ENCODE results near the gene GALNT17.

GALNT17 gene

DNA sequence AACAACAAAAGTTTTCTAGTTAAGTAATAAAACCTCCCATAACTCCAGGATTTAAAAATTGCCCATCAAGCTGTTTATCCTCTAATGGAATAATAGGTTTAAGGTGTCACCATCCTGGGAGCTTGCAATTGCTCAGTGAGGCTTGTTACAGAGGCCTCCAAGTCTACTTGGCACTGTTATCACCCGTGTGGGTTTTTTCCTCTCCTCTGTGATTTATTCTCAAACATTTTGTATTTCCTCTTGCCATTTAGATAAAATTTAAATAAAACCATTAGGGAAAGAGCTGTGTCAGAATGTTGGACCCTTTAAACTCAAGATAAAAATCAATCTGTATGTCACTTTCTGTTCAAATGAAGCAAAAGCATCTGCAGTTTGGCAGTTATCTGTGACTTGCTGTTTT lies 202.6 kb downstream of the GALNT17 start:
- no peak overlapping the region for H3K4me3 ChIP-seq (replicated peaks; ENCODE audit: low read depth, low read length)
- no peak for DNase-seq (ENCODE audit: extremely low read depth, low read depth)
- TF ChIP-seq, protein P1, sequence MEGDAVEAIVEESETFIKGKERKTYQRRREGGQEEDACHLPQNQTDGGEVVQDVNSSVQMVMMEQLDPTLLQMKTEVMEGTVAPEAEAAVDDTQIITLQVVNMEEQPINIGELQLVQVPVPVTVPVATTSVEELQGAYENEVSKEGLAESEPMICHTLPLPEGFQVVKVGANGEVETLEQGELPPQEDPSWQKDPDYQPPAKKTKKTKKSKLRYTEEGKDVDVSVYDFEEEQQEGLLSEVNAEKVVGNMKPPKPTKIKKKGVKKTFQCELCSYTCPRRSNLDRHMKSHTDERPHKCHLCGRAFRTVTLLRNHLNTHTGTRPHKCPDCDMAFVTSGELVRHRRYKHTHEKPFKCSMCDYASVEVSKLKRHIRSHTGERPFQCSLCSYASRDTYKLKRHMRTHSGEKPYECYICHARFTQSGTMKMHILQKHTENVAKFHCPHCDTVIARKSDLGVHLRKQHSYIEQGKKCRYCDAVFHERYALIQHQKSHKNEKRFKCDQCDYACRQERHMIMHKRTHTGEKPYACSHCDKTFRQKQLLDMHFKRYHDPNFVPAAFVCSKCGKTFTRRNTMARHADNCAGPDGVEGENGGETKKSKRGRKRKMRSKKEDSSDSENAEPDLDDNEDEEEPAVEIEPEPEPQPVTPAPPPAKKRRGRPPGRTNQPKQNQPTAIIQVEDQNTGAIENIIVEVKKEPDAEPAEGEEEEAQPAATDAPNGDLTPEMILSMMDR (IDR thresholded peaks at IDR 0.05; ENCODE audit: low read depth, low read length, missing control alignments), result no peak

DNA sequence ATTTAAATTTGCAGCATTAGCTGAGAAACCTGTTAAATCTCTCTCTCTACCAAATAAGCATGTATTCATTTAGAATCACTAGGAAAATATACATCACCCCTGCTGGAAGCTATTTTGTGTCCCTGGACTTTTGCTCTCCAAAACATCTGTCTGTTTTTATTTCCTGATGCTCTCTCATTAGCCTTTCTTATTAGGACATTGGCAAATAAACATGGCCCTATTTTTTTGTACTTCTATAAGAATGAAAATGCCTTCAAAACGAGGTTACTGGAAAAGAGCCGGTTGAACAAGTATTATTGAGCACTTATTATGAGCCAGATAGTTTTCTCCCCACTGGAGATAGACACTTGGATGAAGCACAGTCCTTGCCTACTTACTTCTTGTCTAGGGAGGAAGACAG lies 206.9 kb downstream of the GALNT17 start:
- H3K4me3 ChIP-seq (replicated peaks; ENCODE audit: low read depth, low read length), result no peak overlapping the region
- DNase-seq (ENCODE audit: extremely low read depth, low read depth), result no peak
- TF ChIP-seq, protein P1 (IDR thresholded peaks at IDR 0.05; ENCODE audit: low read depth, low read length, missing control alignments), result no peak

DNA sequence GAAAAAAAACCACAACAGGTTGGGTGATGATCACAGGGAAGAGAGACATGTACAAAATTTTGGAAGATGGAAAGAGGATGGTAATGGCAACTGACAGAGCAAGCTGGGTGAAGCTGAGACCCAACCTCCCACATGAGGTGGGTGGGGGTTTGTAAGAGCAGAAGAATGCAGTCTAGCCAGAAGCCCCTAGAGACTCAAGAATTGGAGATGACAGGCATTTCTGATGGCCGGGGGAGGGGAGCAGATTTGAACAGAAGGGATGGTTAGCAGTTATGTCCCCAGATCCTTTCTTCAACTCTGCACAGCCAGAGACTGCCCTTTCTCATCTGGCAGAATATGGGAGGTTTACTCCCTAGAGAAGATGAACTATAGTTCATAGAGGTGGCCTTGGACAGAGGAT lies 208.0 kb downstream of the GALNT17 start:
- no peak for DNase-seq (ENCODE audit: extremely low read depth, low read depth)
- TF ChIP-seq, protein P1 (IDR thresholded peaks at IDR 0.05; ENCODE audit: low read depth, low read length, missing control alignments), result no peak
- no peak overlapping the region for H3K4me3 ChIP-seq (replicated peaks; ENCODE audit: low read depth, low read length)

GRCh38 chr7:71342202-71342601 lies 210.3 kb downstream of the GALNT17 start:
- no peak overlapping the region for H3K4me3 ChIP-seq (replicated peaks; ENCODE audit: low read depth, low read length)
- no peak for DNase-seq (ENCODE audit: extremely low read depth, low read depth)
- TF ChIP-seq, protein P1 (IDR thresholded peaks at IDR 0.05; ENCODE audit: low read depth, low read length, missing control alignments), result no peak

GRCh38 chr7:71343039-71343438 lies 211.1 kb downstream of the GALNT17 start:
- DNase-seq (ENCODE audit: extremely low read depth, low read depth), result no peak
- TF ChIP-seq, protein P1 (IDR thresholded peaks at IDR 0.05; ENCODE audit: low read depth, low read length, missing control alignments), result no peak

DNA sequence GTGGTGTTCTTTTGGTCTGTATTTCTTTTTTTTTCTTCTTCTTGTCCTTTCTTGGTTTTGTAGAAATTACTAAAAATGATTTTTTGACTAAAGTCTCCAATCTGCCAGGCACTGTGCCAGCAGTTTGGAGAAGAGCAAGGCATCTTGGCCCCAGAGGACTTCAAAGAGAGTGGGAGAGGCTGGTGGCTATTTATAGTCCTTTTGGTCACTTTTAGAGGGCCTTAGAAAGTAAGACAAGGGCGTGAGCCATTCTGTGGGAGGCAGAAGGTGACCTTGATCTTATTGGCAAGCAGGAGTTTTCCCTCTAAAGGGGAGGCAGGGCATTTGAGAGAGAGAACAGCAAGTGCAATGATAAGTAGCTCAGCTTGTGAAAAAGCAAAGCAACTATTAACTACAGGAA lies 211.9 kb downstream of the GALNT17 start:
- DNase-seq (ENCODE audit: extremely low read depth, low read depth), result no peak
- TF ChIP-seq, protein P1 (IDR thresholded peaks at IDR 0.05; ENCODE audit: low read depth, low read length, missing control alignments), result no peak
- H3K4me3 ChIP-seq (replicated peaks; ENCODE audit: low read depth, low read length), result no peak overlapping the region

More at GRCh38 chr7:71343039-71343438, 211.1 kb downstream of the GALNT17 start:
- no peak overlapping the region for H3K4me3 ChIP-seq (replicated peaks; ENCODE audit: low read depth, low read length)

Measured in HFF-Myc (cell line).